Left ventricle myocardium inferior (tissue), 1 donor: ENCODE measurements around the gene CACUL1. TPM values are rescaled to one million over a fixed set of nuclear protein-coding genes. Genes with fewer than 3 reads are reported as not detected.
"Not testable (repeated sequence)": the region's sequence is repeated elsewhere in the genome, so short reads cannot be mapped to it uniquely, and the experiment has no call there.

Source experiments
- DNase-seq: peaks from one replicate; pipeline ENCODE4 v3.0.0-alpha.2; 2020
- H3K27ac ChIP-seq: fragments of 200-600 bp; replicated peaks from 2 replicates; pipeline ENCODE4 v1.8.0; 2021
- H3K27me3 ChIP-seq: fragments of 200-600 bp; 2 replicates; pipeline ENCODE4 v1.8.0; 2021; ENCODE audit warnings: low read depth
- H3K36me3 ChIP-seq: fragments of 200-600 bp; 2 replicates; pipeline ENCODE4 v1.8.0; 2021
- H3K4me1 ChIP-seq: fragments of 200-600 bp; 2 replicates; pipeline ENCODE4 v1.8.0; 2021
- H3K4me3 ChIP-seq: fragments of 200-600 bp; 2 replicates; pipeline ENCODE4 v1.8.0; 2021; ENCODE audit warnings: mild to moderate bottlenecking, moderate library complexity
- H3K9me3 ChIP-seq: fragments of 200-600 bp; replicated peaks from 2 replicates; pipeline ENCODE4 v1.8.0; 2021
- CTCF ChIP-seq: fragments of 200-600 bp; IDR thresholded peaks from 2 replicates; pipeline ENCODE4 v1.8.0; 2021; ENCODE audit warnings: antibody characterized with exemption, mild to moderate bottlenecking, borderline replicate concordance
- intact Hi-C: fragments of 100-400 bp; cut with micrococcal nuclease; formaldehyde crosslinking; loops from one replicate; pipeline ENCODE4 v1.11.0; 2022
- total RNA-seq: library from RNA; stranded (reverse); fragmentation: NEBNext Ultra II Directional; extraction: Animal tissue kit (Norgen Biotek cat#: 25700); gene quantifications from one replicate; pipeline ENCODE4 v1.2.1, GENCODE V29; 2021
- donor health status: DM: no; HTN: yes; CAD: no; lungs with severe emphysema.

Gene CACUL1
- total RNA-seq, 1 donor from 2014 or later = 27.4 TPM

DNA sequence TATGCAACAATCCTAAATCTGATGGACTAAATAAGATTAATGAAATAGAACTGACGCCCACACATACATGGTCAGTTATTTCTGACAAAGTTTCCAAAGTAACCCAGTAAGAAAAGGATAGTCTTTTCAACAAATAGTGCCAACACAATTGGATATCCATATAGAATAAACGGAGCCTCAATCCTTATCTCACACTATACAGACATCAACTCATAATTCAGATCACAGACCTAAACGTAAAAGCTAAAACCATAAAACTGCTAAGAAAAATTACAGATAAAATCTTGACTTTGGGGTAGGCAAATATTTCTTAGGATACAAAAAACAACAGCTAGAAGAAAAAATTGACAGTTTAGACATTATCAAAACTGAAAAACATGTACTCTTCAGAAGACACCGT lies 8.5 kb downstream of the CACUL1 start:
- Histone ChIP-seq H3K27me3 (no peaks in the 10 kb centered on the region), H3K27ac (no peak overlapping the region), H3K4me3 (no peak overlapping the region), H3K4me1 (peaks cover 73% of the 10 kb centered on the region), H3K9me3 (no peaks in the 10 kb centered on the region), H3K36me3 (no peaks in the 10 kb centered on the region)
- no peak for TF ChIP-seq CTCF
- DNase-seq = no peak
- intact Hi-C loops = no loop called here

DNA sequence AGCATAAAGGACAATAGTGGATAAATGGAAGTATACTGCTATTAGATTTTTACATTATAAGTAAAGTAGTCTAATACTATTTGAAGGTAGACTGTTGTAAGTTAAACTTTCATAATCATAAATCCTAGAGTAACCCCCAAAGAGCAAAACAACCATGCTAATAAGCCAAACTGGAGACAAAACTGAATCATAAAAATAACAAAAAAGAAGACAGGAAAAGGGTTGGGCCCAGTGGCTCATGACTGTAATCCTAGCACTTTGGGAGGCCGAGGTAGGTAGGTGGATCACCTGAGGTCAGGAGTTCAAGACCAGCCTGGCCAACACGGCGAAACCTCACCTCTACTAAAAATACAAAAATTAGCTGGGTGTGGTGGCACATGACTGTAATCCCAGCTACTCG lies 9.7 kb downstream of the CACUL1 start:
- Histone ChIP-seq H3K36me3 (no peaks in the 10 kb centered on the region), H3K27ac (no peak overlapping the region), H3K4me3 (no peak overlapping the region), H3K27me3 (no peaks in the 10 kb centered on the region), H3K4me1 (peaks cover 70% of the 10 kb centered on the region), H3K9me3 (no peaks in the 10 kb centered on the region)
- DNase-seq = no peak
- intact Hi-C loops = no loop called here
- no peak for TF ChIP-seq CTCF

- DNase-seq, H3K9me3 ChIP-seq, H3K27me3 ChIP-seq, H3K27ac ChIP-seq, H3K36me3 ChIP-seq, H3K4me3 ChIP-seq, intact Hi-C loops: not testable (repeated sequence)
- H3K4me1 ChIP-seq = peaks cover 73% of the 10 kb centered on the region
Measured at GRCh38 chr10:118744346-118744918, 10.3 kb downstream of the CACUL1 start.

DNA sequence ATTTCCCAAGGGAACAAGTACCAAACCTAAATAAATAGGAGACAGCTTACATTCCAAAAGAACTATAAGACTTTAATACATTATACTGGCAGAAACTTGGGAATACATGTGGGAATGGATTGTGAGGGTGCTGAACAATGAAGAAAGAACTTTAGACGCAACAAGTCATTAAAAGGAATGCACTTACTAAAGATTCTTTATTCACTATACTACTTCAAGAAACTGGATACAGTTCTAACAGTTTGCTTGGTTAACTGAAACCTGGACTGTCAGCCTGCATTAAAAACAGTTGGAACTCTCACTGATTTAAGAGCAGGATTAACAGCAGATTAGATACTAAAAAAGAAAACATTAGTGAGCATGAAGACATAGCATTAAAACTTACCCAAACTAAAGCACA lies 12.0 kb downstream of the CACUL1 start:
- Histone ChIP-seq H3K4me3 (no peak overlapping the region), H3K9me3 (no peaks in the 10 kb centered on the region), H3K27ac (no peak overlapping the region), H3K27me3 (no peaks in the 10 kb centered on the region), H3K4me1 (peaks cover 74% of the 10 kb centered on the region), H3K36me3 (no peaks in the 10 kb centered on the region)
- no peak for DNase-seq
- no peak for TF ChIP-seq CTCF
- intact Hi-C loops = no loop called here

GRCh38 chr10:118742032-118742431 lies 12.7 kb downstream of the CACUL1 start:
- H3K4me3 ChIP-seq = no peak overlapping the region
- H3K27ac ChIP-seq = no peak overlapping the region
- intact Hi-C loops = no loop called here
- TF ChIP-seq CTCF = no peak
- no peaks in the 10 kb centered on the region for H3K27me3 ChIP-seq
- H3K36me3 ChIP-seq = no peaks in the 10 kb centered on the region
- no peak for DNase-seq
- H3K4me1 ChIP-seq = peaks cover 74% of the 10 kb centered on the region
- H3K9me3 ChIP-seq = no peaks in the 10 kb centered on the region

DNA sequence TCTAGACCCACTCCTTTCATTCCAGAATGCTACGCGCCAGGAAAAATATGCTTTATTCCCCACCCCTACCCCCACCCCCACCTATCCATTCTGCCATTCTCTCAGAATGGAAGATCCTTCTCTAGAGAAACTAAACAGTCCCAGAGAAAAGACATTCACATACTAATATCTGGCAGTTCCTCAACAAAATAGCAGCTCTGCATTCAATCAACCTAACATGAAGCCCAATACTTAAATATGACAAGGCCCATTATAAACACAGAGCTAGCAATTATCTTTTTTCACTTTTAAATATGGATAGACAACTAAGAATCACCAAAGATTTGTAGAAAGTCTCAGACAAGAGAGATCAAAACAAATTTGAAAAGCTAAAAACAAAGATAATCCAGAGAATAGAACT lies 16.4 kb downstream of the CACUL1 start:
- Histone ChIP-seq H3K4me3 (no peak overlapping the region), H3K27ac (no peak overlapping the region)
- intact Hi-C loops = no loop called here

More for the DNA sequence above, 16.4 kb downstream of the CACUL1 start:
- Histone ChIP-seq H3K4me1 (peaks cover 85% of the 10 kb centered on the region), H3K9me3 (no peaks in the 10 kb centered on the region), H3K27me3 (no peaks in the 10 kb centered on the region), H3K36me3 (no peaks in the 10 kb centered on the region)
- no peak for TF ChIP-seq CTCF
- no peak for DNase-seq
